ENCODE measurements around the gene UBASH3A. TPM values are rescaled to one million over a fixed set of nuclear protein-coding genes. Genes with fewer than 3 reads are reported as not detected.

UBASH3A gene
- total and polyA plus RNA-seq, 12 donors = 0.09 to 1.2 (median 0.44) TPM; not detected in 2

DNA sequence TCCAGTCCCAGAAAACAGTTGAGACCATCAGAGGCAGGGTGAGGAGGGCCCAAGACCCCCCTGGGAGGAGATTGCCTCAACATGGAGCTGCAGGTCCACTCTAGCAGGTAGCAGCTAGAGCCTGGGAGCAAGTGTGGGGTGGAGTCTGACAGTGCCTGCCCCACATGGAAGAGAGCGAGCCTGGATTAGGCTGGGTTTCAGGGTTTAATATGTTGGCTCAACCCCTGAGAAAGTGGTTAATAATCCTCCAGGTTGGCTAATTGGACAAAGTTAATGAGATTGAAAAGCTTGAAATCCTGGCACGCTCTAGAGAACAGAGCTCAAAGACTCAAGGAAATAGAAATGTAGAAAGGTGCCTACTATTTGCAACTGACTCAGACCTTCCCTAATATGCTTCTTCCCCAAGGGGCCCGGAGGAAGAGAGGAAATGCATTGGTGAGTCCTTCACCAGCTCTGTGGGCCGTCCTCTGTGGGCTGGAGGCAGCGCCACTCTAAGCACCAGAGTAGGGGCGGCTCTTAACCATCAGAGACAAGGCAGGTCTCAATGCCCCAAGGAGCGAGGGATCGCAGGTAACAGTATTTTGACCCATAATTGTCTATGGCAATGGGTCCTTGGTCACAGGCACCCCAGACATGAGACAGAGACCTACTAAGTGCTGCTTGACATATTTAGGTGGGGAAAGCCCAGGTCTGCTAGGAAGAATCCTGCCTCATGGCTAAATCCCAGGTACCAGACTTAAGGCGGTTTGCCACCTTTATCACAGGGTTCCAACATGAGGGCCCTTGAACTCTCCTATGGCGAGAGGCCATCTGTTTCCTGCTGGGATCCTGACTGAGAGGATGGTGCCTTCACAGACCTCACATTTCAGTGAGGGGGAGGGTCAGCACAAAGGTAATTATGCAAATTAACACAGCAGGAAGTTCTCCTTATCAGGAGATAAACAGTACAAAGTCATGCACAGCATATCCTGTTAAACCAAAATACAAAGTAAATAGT is 58.5 kb downstream of the UBASH3A start:
- no peak for TF ChIP-seq POLR2A (IDR thresholded peaks at IDR 0.05)
- no peak for TF ChIP-seq CTCF (IDR thresholded peaks at IDR 0.05)
- intact Hi-C loops (cut with DNase I) = no loop called here
- WGBS, 4 donors = 81 to 88% (median 86%) methylated on average over 10 of the region's 10 CpGs
- Histone ChIP-seq H3K4me1 (replicated peaks in 1 of 2) (no peaks in the 10 kb centered on the region), H3K36me3 (replicated peaks in 1 of 2) (no peaks in the 10 kb centered on the region), H3K4me3 (no peak overlapping the region), H3K27me3 (no peaks in the 10 kb centered on the region), H3K27ac (no peak overlapping the region), H3K9me3 (replicated peaks in 1 of 3) (no peaks in the 10 kb centered on the region)
- DNase-seq = peak in 3 of 7 donors; percentile 5 to 21 (median 7)

GRCh38 chr21:42463861-42464515 is 60.3 kb downstream of the UBASH3A start:
- Histone ChIP-seq H3K36me3 (replicated peaks in 1 of 2) (no peaks in the 10 kb centered on the region), H3K4me3 (no peak overlapping the region), H3K4me1 (replicated peaks in 1 of 2) (no peaks in the 10 kb centered on the region), H3K9me3 (replicated peaks in 1 of 3) (no peaks in the 10 kb centered on the region), H3K27me3 (no peaks in the 10 kb centered on the region), H3K27ac (no peak overlapping the region)
- 68 to 72% (median 70%) methylated on average over 17 of the region's 17 CpGs for WGBS, 4 donors
- TF ChIP-seq CTCF (IDR thresholded peaks at IDR 0.05) (no peak), POLR2A (IDR thresholded peaks at IDR 0.05) (no peak)
- intact Hi-C loops (cut with DNase I) = no loop called here
- peak in 4 of 7 donors; percentile 45 to 84 (median 62) for DNase-seq

DNA sequence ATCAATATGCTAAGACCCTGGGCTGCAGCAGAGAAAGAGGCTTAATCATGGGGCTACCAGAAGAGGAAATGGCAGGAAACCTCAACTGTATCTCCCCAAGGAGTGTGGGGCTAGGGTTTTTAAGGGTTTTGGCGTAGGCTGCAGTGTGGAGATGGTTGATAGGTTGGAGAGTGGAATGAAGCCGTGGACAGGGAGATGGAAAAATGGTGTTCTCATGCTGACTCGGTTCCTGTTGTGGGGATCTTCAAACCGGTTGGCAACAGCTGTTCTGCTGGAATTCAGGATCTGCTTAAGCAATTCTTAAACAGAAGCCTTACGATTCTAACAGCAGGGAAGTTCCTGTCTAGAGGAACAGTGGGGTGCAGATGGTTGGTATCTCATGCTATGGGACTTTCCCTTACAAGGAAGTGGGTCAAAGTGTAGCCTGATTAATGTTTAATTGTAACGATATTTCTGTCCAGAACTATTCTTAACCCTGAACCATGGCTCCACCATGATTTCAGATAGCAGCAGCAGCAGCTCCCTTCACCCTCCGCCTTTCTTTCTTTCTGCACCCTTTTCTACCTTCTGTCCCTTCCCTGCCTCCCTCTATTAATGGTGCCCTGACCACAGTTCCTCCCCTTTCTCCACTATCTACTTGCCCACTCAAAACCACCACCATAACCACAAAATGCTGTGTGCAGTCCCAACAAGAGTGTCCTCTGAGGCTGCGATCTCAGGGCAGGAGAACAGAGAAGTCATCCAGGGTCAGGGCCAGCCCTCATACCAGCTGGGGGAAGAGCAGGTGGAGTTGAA is 61.5 kb downstream of the UBASH3A start:
- no peak for TF ChIP-seq CTCF (IDR thresholded peaks at IDR 0.05)
- TF ChIP-seq POLR2A (IDR thresholded peaks at IDR 0.05) = no peak
- Histone ChIP-seq H3K4me3 (no peak overlapping the region), H3K27ac (no peak overlapping the region), H3K4me1 (replicated peaks in 1 of 2) (no peaks in the 10 kb centered on the region), H3K9me3 (replicated peaks in 1 of 3) (no peaks in the 10 kb centered on the region), H3K27me3 (no peaks in the 10 kb centered on the region), H3K36me3 (replicated peaks in 1 of 2) (no peaks in the 10 kb centered on the region)
- DNase-seq = peak in 2 of 7 donors; percentile 12 to 28
- intact Hi-C loops (cut with DNase I) = no loop called here
- WGBS, 4 donors = 61 to 65% (median 62%) methylated on average over 8 of the region's 8 CpGs

GRCh38 chr21:42465803-42466127 is 62.1 kb downstream of the UBASH3A start:
- Histone ChIP-seq H3K4me1 (replicated peaks in 1 of 2) (no peaks in the 10 kb centered on the region), H3K36me3 (replicated peaks in 1 of 2) (no peaks in the 10 kb centered on the region), H3K9me3 (replicated peaks in 1 of 3) (no peaks in the 10 kb centered on the region), H3K4me3 (no peak overlapping the region), H3K27ac (no peak overlapping the region), H3K27me3 (no peaks in the 10 kb centered on the region)
- no peak for TF ChIP-seq POLR2A (IDR thresholded peaks at IDR 0.05)
- no peak for TF ChIP-seq CTCF (IDR thresholded peaks at IDR 0.05)
- DNase-seq = no peak
- intact Hi-C loops (cut with DNase I) = no loop called here
- WGBS, 4 donors = 74 to 90% (median 85%) methylated on average over 3 of the region's 3 CpGs
